A549 (cell line): ENCODE measurements around the gene POMC. TPM values are rescaled to one million over a fixed set of nuclear protein-coding genes. Genes with fewer than 3 reads are reported as not detected.
A peak's percentile ranks its signal among the peaks of the same experiment; 100 is the strongest.

Experiments
- ATAC-seq, 2 experiments: fragments of 200-7000 bp in 1 of 2; fragments of >200 bp in 1 of 2; cut with Nextera tagmentation in 1 of 2; cut with Tn5 transposase in 1 of 2; 3 replicates each; pipeline versions ENCODE4 v1.8.0 to v1.9.1; 2018 to 2020; ENCODE audit warnings: mild to moderate bottlenecking in 1 of 2, moderate library complexity in 1 of 2
- CTCF ChIA-PET: fragments of 300-600 bp; sonication (Branson Sonifier 250); formaldehyde crosslinking; extraction: SDS; loops from one replicate; lab custom pipeline; 2021; ENCODE audit warnings: antibody characterized with exemption, inconsistent platforms; lab: Yijun Ruan, JAX
- POLR2A ChIA-PET: fragments of 350-600 bp; formaldehyde crosslinking; extraction: SDS; loops from one replicate; lab custom pipeline; 2021; ENCODE audit warnings: antibody characterized with exemption, inconsistent platforms; lab: Yijun Ruan, JAX
- DNase-seq, 2 experiments: peaks; one replicate each; pipeline versions ENCODE4 v3.0.0 to v3.0.0-alpha.2; 2011 to 2016; ENCODE audit warnings: low read depth in 1 of 2, low spot score in 1 of 2
- FAIRE-seq: peaks from 2 replicates; lab custom pipeline; 2011; peaks lifted over from hg19 to GRCh38; lab: Jason Lieb, UNC
- H3K27ac ChIP-seq, 2 experiments: fragments of >200 bp; sonication (Bioruptor Twin); formaldehyde crosslinking; 3 replicates each; pipeline ENCODE4 v1.5.1; 2016 to 2017
- H3K4me1 ChIP-seq: fragments of >200 bp; sonication (Bioruptor Twin); formaldehyde crosslinking; 3 replicates; pipeline ENCODE4 v1.6.1; 2016
- H3K4me2 ChIP-seq: fragments of >200 bp; sonication (Bioruptor Twin); formaldehyde crosslinking; 3 replicates; pipeline ENCODE4 v1.6.1; 2016
- H3K4me3 ChIP-seq: fragments of >200 bp; sonication (Bioruptor Twin); formaldehyde crosslinking; 3 replicates; pipeline ENCODE4 v1.5.1; 2016
- H3K9me3 ChIP-seq: fragments of >200 bp; sonication (Bioruptor Twin); formaldehyde crosslinking; 3 replicates; pipeline ENCODE4 v1.6.1; 2016
- BCL3 ChIP-seq: fragments of >200 bp; sonication (Bioruptor Twin); formaldehyde crosslinking; IDR thresholded peaks from 3 replicates; pipeline ENCODE4 v1.6.1; 2016
- CBX8 ChIP-seq: fragments of 200-600 bp; sonication (generic); IDR thresholded peaks from 2 replicates; pipeline ENCODE4 v1.6.1; 2016
- CHD2 ChIP-seq: fragments of 150-350 bp; IDR thresholded peaks from 2 replicates; pipeline ENCODE4 v1.6.1; 2014; ENCODE audit warnings: low read length; ENCODE audit not compliant: partially characterized antibody
- CHD4 ChIP-seq: fragments of 200-600 bp; sonication (generic); IDR thresholded peaks from 2 replicates; pipeline ENCODE4 v1.6.1; 2016; ENCODE audit warnings: antibody characterized with exemption, mild to moderate bottlenecking, borderline replicate concordance
- EHF ChIP-seq: fragments of 250-450 bp; sonication (Bioruptor Pico); IDR thresholded peaks from 2 replicates; pipeline ENCODE4 v1.5.0; 2020; ENCODE audit warnings: mild to moderate bottlenecking
- EHMT2 ChIP-seq: fragments of 200-600 bp; sonication (generic); IDR thresholded peaks from 2 replicates; pipeline ENCODE4 v1.6.1; 2016; ENCODE audit warnings: antibody characterized with exemption, low read depth, mild to moderate bottlenecking, moderate library complexity
- ELK1 ChIP-seq: fragments of 150-350 bp; IDR thresholded peaks from 2 replicates; pipeline ENCODE4 v1.6.1; 2014; ENCODE audit warnings: low read depth, mild to moderate bottlenecking, low read length
- EP300 ChIP-seq, 2 experiments: fragments of >200 bp; sonication (Bioruptor Twin); formaldehyde crosslinking; IDR thresholded peaks; 2 replicates in 1 of 2; 3 replicates in 1 of 2; pipeline ENCODE4 v1.6.1; 2016 to 2017
- HEYL ChIP-seq: fragments of 250-450 bp; sonication (Bioruptor Pico); IDR thresholded peaks from 2 replicates; pipeline ENCODE4 v1.8.0; 2021; ENCODE audit warnings: mild to moderate bottlenecking, moderate library complexity
- JUN ChIP-seq, 2 experiments: fragments of >200 bp; sonication (Bioruptor Twin); formaldehyde crosslinking; IDR thresholded peaks; 2 replicates in 1 of 2; 3 replicates in 1 of 2; pipeline ENCODE4 v1.6.1; 2016 to 2017
- JUNB ChIP-seq: fragments of >200 bp; sonication (Bioruptor Twin); formaldehyde crosslinking; IDR thresholded peaks from 2 replicates; pipeline ENCODE4 v1.6.1; 2016
- KDM1A ChIP-seq: fragments of 200-600 bp; sonication (generic); IDR thresholded peaks from 2 replicates; pipeline ENCODE4 v1.6.1; 2016; ENCODE audit warnings: low read depth, mild to moderate bottlenecking
- KDM5A ChIP-seq: fragments of 200-600 bp; sonication (generic); IDR thresholded peaks from 2 replicates; pipeline ENCODE4 v1.6.1; 2016; ENCODE audit warnings: antibody characterized with exemption, mild to moderate bottlenecking
- NPAS2 ChIP-seq: fragments of 250-450 bp; sonication (Bioruptor Pico); IDR thresholded peaks from 2 replicates; pipeline ENCODE4 v1.8.0; 2022; ENCODE audit warnings: mild to moderate bottlenecking, moderate library complexity, borderline replicate concordance
- NR3C1 ChIP-seq: fragments of >200 bp; sonication (Bioruptor Twin); formaldehyde crosslinking; IDR thresholded peaks from 3 replicates; pipeline ENCODE4 v1.6.1; 2017
- PHF8 ChIP-seq: fragments of 200-600 bp; sonication (generic); IDR thresholded peaks from 2 replicates; pipeline ENCODE4 v1.6.1; 2016; ENCODE audit warnings: low read depth, mild to moderate bottlenecking, antibody characterized with exemption, moderate library complexity, borderline replicate concordance
- RAD21 ChIP-seq, 2 experiments: fragments of >200 bp in 1 of 2; sonication (Bioruptor Twin) in 1 of 2; formaldehyde crosslinking in 1 of 2; IDR thresholded peaks in 1 of 2; conservative IDR thresholded peaks in 1 of 2; 2 replicates in 1 of 2; 3 replicates in 1 of 2; pipeline ENCODE4 v1.6.1; 2012 to 2018; ENCODE audit warnings: inconsistent platforms in 1 of 2
- RARB ChIP-seq: fragments of 250-450 bp; sonication (Bioruptor Pico); IDR thresholded peaks from 2 replicates; pipeline ENCODE4 v1.8.0; 2021; ENCODE audit warnings: mild to moderate bottlenecking, moderate library complexity
- RCOR1 ChIP-seq: fragments of 150-350 bp; IDR thresholded peaks from 2 replicates; pipeline ENCODE4 v1.6.1; 2014; ENCODE audit warnings: antibody characterized with exemption, low read length, low read depth
- REST ChIP-seq: fragments of 200-600 bp; sonication (generic); IDR thresholded peaks from 2 replicates; pipeline ENCODE4 v1.6.1; 2016; ENCODE audit warnings: antibody characterized with exemption, mild to moderate bottlenecking, moderate library complexity
- ZC3H11A ChIP-seq: fragments of 450-650 bp; IDR thresholded peaks from 2 replicates; pipeline ENCODE4 v1.6.1; 2014; ENCODE audit warnings: antibody characterized with exemption, mild to moderate bottlenecking
- ZFP36 ChIP-seq: fragments of 450-650 bp; IDR thresholded peaks from 2 replicates; pipeline ENCODE4 v1.6.1; 2014; ENCODE audit warnings: borderline replicate concordance; ENCODE audit not compliant: partially characterized antibody
- ZSCAN20 ChIP-seq: fragments of 250-450 bp; sonication (Bioruptor Pico); IDR thresholded peaks from 2 replicates; pipeline ENCODE4 v1.8.0; 2022; ENCODE audit warnings: mild to moderate bottlenecking, moderate library complexity
- WGBS: methylation state at CpG from one replicate; pipeline ENCODE4 v1.1.6; 2017; ENCODE audit errors: missing lambda C conversion rate; 5-methylcytosine and 5-hydroxymethylcytosine counted together
- polyA plus RNA-seq, 4 experiments: library from polyadenylated mRNA; depleted of rRNA in 3 of 4; stranded (reverse); fragments of >200 nt; fragmentation: RNase III in 1 of 4; extraction: RNeasy Plus Mini Kit Qiagen cat#74134 plus additional on column Dnase treatment in 1 of 4; gene quantifications; 2 replicates in 3 of 4; 3 replicates in 1 of 4; pipeline ENCODE4 v1.2.3, GENCODE V29; 2011 to 2017
- TF ChIP-seq, protein P1 (sequence below): fragments of >200 bp; sonication (Bioruptor Twin); formaldehyde crosslinking; IDR thresholded peaks from 2 replicates; pipeline ENCODE4 v1.6.1; 2016
- TF ChIP-seq, protein P2 (sequence below): fragments of >200 bp; sonication (Bioruptor Twin); formaldehyde crosslinking; IDR thresholded peaks from 3 replicates; pipeline ENCODE4 v1.5.1; 2016

POMC gene
- polyA plus RNA-seq, 2 of the 4 experiments (the other 2 are of a cell fraction) = not detected

GRCh38 chr2:25125189-25125588 is 43.2 kb downstream of the POMC start:
- ChIA-PET POLR2A (no interaction called here), CTCF (interaction anchor here (1.1 to 16.4 kb wide), 5 partner anchors 20 to 149 kb away, joined by 3 to 375 read pairs (median 4); partner anchors contain the start of gene EFR3B)
- DNase-seq (no peak), ATAC-seq (no peak), FAIRE-seq (no peak)
- Histone ChIP-seq H3K27ac (no peak overlapping the region), H3K4me2 (no peak overlapping the region), H3K4me1 (peaks cover 4% of the 10 kb centered on the region; the same call in 2 of the 3 replicates), H3K4me3 (no peak overlapping the region), H3K9me3 (no peaks in the 10 kb centered on the region)
- TF ChIP-seq KDM5A = no peak
- no peak for TF ChIP-seq NPAS2 (CRISPR knock-in tag)
- TF ChIP-seq, protein P1, sequence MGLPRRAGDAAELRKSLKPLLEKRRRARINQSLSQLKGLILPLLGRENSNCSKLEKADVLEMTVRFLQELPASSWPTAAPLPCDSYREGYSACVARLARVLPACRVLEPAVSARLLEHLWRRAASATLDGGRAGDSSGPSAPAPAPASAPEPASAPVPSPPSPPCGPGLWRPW = no peak
- TF ChIP-seq JUN (IDR thresholded peaks at IDR 0.05) = no peak
- no peak for TF ChIP-seq HEYL (CRISPR knock-in tag)
- no peak for TF ChIP-seq EP300 (IDR thresholded peaks at IDR 0.05)
- WGBS = 94% methylated on average over 7 of the region's 7 CpGs

GRCh38 chr2:25123682-25124081 is 44.7 kb downstream of the POMC start:
- no peak overlapping the region for H3K27ac ChIP-seq
- H3K4me2 ChIP-seq = no peak overlapping the region
- H3K4me3 ChIP-seq = no peak overlapping the region
- peak; percentile 12 to 26; a peak in 1 of 6 replicates for ATAC-seq
- no peaks in the 10 kb centered on the region for H3K9me3 ChIP-seq
- ChIA-PET POLR2A (no interaction called here), CTCF (interaction anchor here (0.7 to 2.8 kb wide), 3 partner anchors 16 to 148 kb away, joined by 3 to 32 read pairs (median 4); no protein-coding TSS in a partner anchor)
- no peak for TF ChIP-seq EHMT2
- no peak for TF ChIP-seq BCL3
- TF ChIP-seq, protein P2, sequence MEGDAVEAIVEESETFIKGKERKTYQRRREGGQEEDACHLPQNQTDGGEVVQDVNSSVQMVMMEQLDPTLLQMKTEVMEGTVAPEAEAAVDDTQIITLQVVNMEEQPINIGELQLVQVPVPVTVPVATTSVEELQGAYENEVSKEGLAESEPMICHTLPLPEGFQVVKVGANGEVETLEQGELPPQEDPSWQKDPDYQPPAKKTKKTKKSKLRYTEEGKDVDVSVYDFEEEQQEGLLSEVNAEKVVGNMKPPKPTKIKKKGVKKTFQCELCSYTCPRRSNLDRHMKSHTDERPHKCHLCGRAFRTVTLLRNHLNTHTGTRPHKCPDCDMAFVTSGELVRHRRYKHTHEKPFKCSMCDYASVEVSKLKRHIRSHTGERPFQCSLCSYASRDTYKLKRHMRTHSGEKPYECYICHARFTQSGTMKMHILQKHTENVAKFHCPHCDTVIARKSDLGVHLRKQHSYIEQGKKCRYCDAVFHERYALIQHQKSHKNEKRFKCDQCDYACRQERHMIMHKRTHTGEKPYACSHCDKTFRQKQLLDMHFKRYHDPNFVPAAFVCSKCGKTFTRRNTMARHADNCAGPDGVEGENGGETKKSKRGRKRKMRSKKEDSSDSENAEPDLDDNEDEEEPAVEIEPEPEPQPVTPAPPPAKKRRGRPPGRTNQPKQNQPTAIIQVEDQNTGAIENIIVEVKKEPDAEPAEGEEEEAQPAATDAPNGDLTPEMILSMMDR = no peak
- no peak for TF ChIP-seq CHD2
- no peak for TF ChIP-seq RCOR1
- TF ChIP-seq PHF8 = no peak
- TF ChIP-seq ZFP36 = no peak
- no peak for TF ChIP-seq HEYL (CRISPR knock-in tag)
- no peak for TF ChIP-seq RAD21 (conservative IDR thresholded peaks at IDR 0.05 in 1 of 2, IDR thresholded peaks at IDR 0.05 in 1 of 2)
- TF ChIP-seq ELK1 = no peak
- TF ChIP-seq KDM5A = no peak
- TF ChIP-seq RARB (CRISPR knock-in tag) = no peak
- TF ChIP-seq EHF = no peak
- no peak for TF ChIP-seq JUNB
- WGBS = 94% methylated on average over 5 of the region's 5 CpGs
- no peak for DNase-seq
- FAIRE-seq = no peak
- H3K4me1 ChIP-seq = no peaks in the 10 kb centered on the region

- WGBS = 95% methylated on average over 3 of the region's 3 CpGs
- H3K4me3 ChIP-seq = no peak overlapping the region
- CTCF ChIA-PET = interaction anchor here (0.8 to 2.8 kb wide), 6 partner anchors 9 to 147 kb away, joined by 3 to 32 read pairs (median 4); partner anchors contain the start of gene EFR3B
- DNase-seq = no peak
- H3K4me2 ChIP-seq = no peak overlapping the region
- ATAC-seq = no peak
- POLR2A ChIA-PET = no interaction called here
- no peak for FAIRE-seq
- H3K9me3 ChIP-seq = no peaks in the 10 kb centered on the region
- no peaks in the 10 kb centered on the region for H3K4me1 ChIP-seq
- H3K27ac ChIP-seq = no peak overlapping the region
- no peak for TF ChIP-seq KDM1A
- no peak for TF ChIP-seq ZSCAN20 (CRISPR knock-in tag)
- TF ChIP-seq, protein P1 = no peak
- TF ChIP-seq NPAS2 (CRISPR knock-in tag) = no peak
- no peak for TF ChIP-seq NR3C1
- no peak for TF ChIP-seq ZC3H11A
- TF ChIP-seq CBX8 = no peak
- no peak for TF ChIP-seq CHD4
- TF ChIP-seq REST = no peak
These were observed 46.0 kb downstream of the POMC start for GRCh38 chr2:25122367-25122766.
